Panc1 (cell line): ENCODE results near the gene MEOX2. TPM values are rescaled to one million over a fixed set of nuclear protein-coding genes. Genes with fewer than 3 reads are reported as not detected.

Experiments used
- ATAC-seq: fragments of 200-7000 bp; cut with Tn5 transposase; 2 replicates; pipeline ENCODE4 v1.9.1; 2020; ENCODE audit warnings: mild to moderate bottlenecking, moderate library complexity
- BruUV-seq: library from RNA; stranded (reverse); fragments of 400-500 nt; replicated peaks from 2 replicates; lab custom pipeline; 2021; lab: Mats Ljungman, UMichigan
- CTCF ChIA-PET: fragments of 300-600 bp; sonication (Branson Sonifier 250); formaldehyde crosslinking; loops from one replicate; lab custom pipeline; 2022; ENCODE audit warnings: antibody characterized with exemption; lab: Charles Lee
- POLR2A ChIA-PET: fragments of 300-600 bp; sonication (Branson Sonifier 250); formaldehyde crosslinking; loops from one replicate; lab custom pipeline; 2022; ENCODE audit warnings: antibody characterized with exemption; lab: Charles Lee
- DNase-seq: peaks from one replicate; pipeline ENCODE4 v3.0.0-alpha.2; 2010; ENCODE audit warnings: low read depth, low spot score
- H3K27ac ChIP-seq: 2 replicates; pipeline ENCODE4 v1.5.1; 2011; ENCODE audit warnings: mild to moderate bottlenecking, low read length, inconsistent platforms
- H3K27me3 ChIP-seq: fragments of 200-500 bp; sonication (Bioruptor generic); 2 replicates; pipeline ENCODE4 v1.6.0; 2014; ENCODE audit warnings: low read length, inconsistent platforms; ENCODE audit not compliant: control insufficient read depth, insufficient read depth
- H3K36me3 ChIP-seq: fragments of 200-500 bp; sonication (Bioruptor generic); 2 replicates; pipeline ENCODE4 v1.5.1; 2014; ENCODE audit warnings: inconsistent platforms, mild to moderate bottlenecking, low read length, moderate library complexity; ENCODE audit not compliant: control insufficient read depth, insufficient read depth
- H3K4me1 ChIP-seq: 2 replicates; pipeline ENCODE4 v1.5.1; 2011; ENCODE audit warnings: inconsistent platforms, mild to moderate bottlenecking, low read length, moderate library complexity; ENCODE audit not compliant: control insufficient read depth, insufficient read depth
- H3K4me3 ChIP-seq, 2 experiments: 2 replicates each; pipeline ENCODE4 v1.5.1; 2011 to 2012; ENCODE audit warnings: low read depth in 2 of 2, low read length in 2 of 2, mild to moderate bottlenecking in 2 of 2, inconsistent platforms in 1 of 2, moderate library complexity in 1 of 2
- H3K9me3 ChIP-seq: fragments of 200-500 bp; sonication (Bioruptor generic); 2 replicates; pipeline ENCODE4 v1.5.1; 2014; ENCODE audit warnings: low read depth, mild to moderate bottlenecking, inconsistent platforms, low read length, moderate library complexity; ENCODE audit not compliant: control insufficient read depth, insufficient read depth
- CTCF ChIP-seq: fragments of 450-650 bp; IDR thresholded peaks from 2 replicates; pipeline ENCODE4 v1.5.1; 2017; ENCODE audit warnings: mild to moderate bottlenecking
- POLR2AphosphoS5 ChIP-seq: IDR thresholded peaks from 2 replicates; pipeline ENCODE4 v1.6.1; 2012; ENCODE audit warnings: mild to moderate bottlenecking, low read depth, low read length, moderate library complexity
- REST ChIP-seq, 2 experiments: IDR thresholded peaks; 2 replicates each; pipeline ENCODE4 v1.6.1; 2011 to 2012; ENCODE audit warnings: low read depth in 2 of 2, control low read depth in 1 of 2, low read length in 1 of 2, mild to moderate bottlenecking in 1 of 2, moderate library complexity in 1 of 2; ENCODE audit not compliant: insufficient read depth in 1 of 2
- SIN3A ChIP-seq: IDR thresholded peaks from 2 replicates; pipeline ENCODE4 v1.6.1; 2012; ENCODE audit warnings: low read depth, mild to moderate bottlenecking, low read length, moderate library complexity, borderline replicate concordance; ENCODE audit not compliant: insufficient read depth
- TCF7L2 ChIP-seq: IDR thresholded peaks from 2 replicates; pipeline ENCODE4 v1.6.1; 2011; ENCODE audit warnings: mild to moderate bottlenecking, low read depth, low read length, inconsistent platforms
- in situ Hi-C: cut with HindIII; loops from 2 replicates; pipeline ENCODE4 v1.10.0; 2016; ENCODE audit warnings: low sequenced_read_pairs, low pct_unique_long_range_greater_than_20kb
- intact Hi-C: fragments of 100-400 bp; cut with micrococcal nuclease; formaldehyde crosslinking; loops from one replicate; pipeline ENCODE4 v1.10.0; 2022; ENCODE audit not compliant: unreplicated experiment
- total RNA-seq: library from RNA; stranded (reverse); gene quantifications from one replicate; pipeline ENCODE4 v1.2.1, GENCODE V29; 2021; ENCODE audit not compliant: unreplicated experiment

MEOX2 gene
- total RNA-seq, 1 experiment from 2014 or later = not detected

GRCh38 chr7:15707570-15707969, 21.1 kb upstream of the MEOX2 start:
- in situ Hi-C loops = no loop called here
- intact Hi-C loops = no loop called here
- no TSS peak for BruUV-seq

GRCh38 chr7:15703732-15704131, 17.2 kb upstream of the MEOX2 start:
- H3K4me3 ChIP-seq = no peak overlapping the region
- ChIA-PET CTCF (no interaction called here), POLR2A (no interaction called here)
- in situ Hi-C loops = no loop called here
- H3K4me1 ChIP-seq = no peaks in the 10 kb centered on the region
- intact Hi-C loops = no loop called here
- ATAC-seq = no peak
- no peaks in the 10 kb centered on the region for H3K36me3 ChIP-seq
- no peaks in the 10 kb centered on the region for H3K9me3 ChIP-seq
- H3K27me3 ChIP-seq = no peaks in the 10 kb centered on the region
- no TSS peak for BruUV-seq
- TF ChIP-seq TCF7L2 = no peak
- no peak for DNase-seq
- no peak overlapping the region for H3K27ac ChIP-seq

More at GRCh38 chr7:15707570-15707969, 21.1 kb upstream of the MEOX2 start:
- ChIA-PET POLR2A (no interaction called here), CTCF (no interaction called here)
- TF ChIP-seq REST (IDR thresholded peaks at IDR 0.05; ENCODE audit: insufficient read depth in 1 of 2, low read depth in 2 of 2, low read length in 1 of 2) = no peak
- Histone ChIP-seq H3K27me3 (no peaks in the 10 kb centered on the region), H3K36me3 (no peaks in the 10 kb centered on the region), H3K4me1 (no peaks in the 10 kb centered on the region), H3K9me3 (no peaks in the 10 kb centered on the region), H3K4me3 (no peak overlapping the region), H3K27ac (no peak overlapping the region)
- ATAC-seq = no peak
- no peak for DNase-seq

GRCh38 chr7:15692501-15693020, 6.1 kb upstream of the MEOX2 start:
- no peak for DNase-seq
- Histone ChIP-seq H3K4me3 (no peak overlapping the region), H3K27ac (no peak overlapping the region), H3K9me3 (no peaks in the 10 kb centered on the region), H3K27me3 (peaks cover 11% of the 10 kb centered on the region), H3K4me1 (no peaks in the 10 kb centered on the region), H3K36me3 (no peaks in the 10 kb centered on the region)
- POLR2A ChIA-PET = no interaction called here
- no peak for ATAC-seq
- TF ChIP-seq SIN3A = no peak
- TF ChIP-seq CTCF = no peak
- TF ChIP-seq TCF7L2 = no peak
- no peak for TF ChIP-seq REST (IDR thresholded peaks at IDR 0.05; ENCODE audit: insufficient read depth in 1 of 2, low read depth in 2 of 2, low read length in 1 of 2)
- TF ChIP-seq POLR2AphosphoS5 = no peak
- no TSS peak for BruUV-seq
- intact Hi-C loops = no loop called here
- CTCF ChIA-PET = no interaction called here
- in situ Hi-C loops = no loop called here
